GM18508 (cell line): ENCODE measurements around the gene AGTPBP1.
"Not testable (repeated sequence)": the region's sequence is repeated elsewhere in the genome, so short reads cannot be mapped to it uniquely, and the experiment has no call there.

Source experiments
- ATAC-seq: cut with Tn5 transposase; IDR thresholded peaks from one replicate; pipeline ENCODE4 v1.9.1; 2021; ENCODE audit warnings: moderate number of reproducible peaks; ENCODE audit not compliant: insufficient read depth, unreplicated experiment

Gene AGTPBP1

GRCh38 chr9:85741875-85742596 lies at the start of gene AGTPBP1:
Gene AGTPBP1 (minus strand): TSS chr9:85741954. CDS start chr9:85712533, 29,421 bp downstream.
- ATAC-seq: peak; percentile 51

GRCh38 chr9:85786116-85786515 lies 44.4 kb upstream of the AGTPBP1 start:
- ATAC-seq: not testable (repeated sequence)

- ATAC-seq: not testable (repeated sequence)
Measured at GRCh38 chr9:85773844-85774243, 32.1 kb upstream of the AGTPBP1 start.

- not testable (repeated sequence) for ATAC-seq
Measured at GRCh38 chr9:85761802-85762201, 20.0 kb upstream of the AGTPBP1 start.

- ATAC-seq: not testable (repeated sequence)
Measured at GRCh38 chr9:85757716-85758115, 16.0 kb upstream of the AGTPBP1 start.

- ATAC-seq: not testable (repeated sequence)
Measured at GRCh38 chr9:85756216-85756615, 14.5 kb upstream of the AGTPBP1 start.

GRCh38 chr9:85746309-85746708 lies 4.6 kb upstream of the AGTPBP1 start:
- no peak for ATAC-seq

- ATAC-seq: no peak
Measured at GRCh38 chr9:85745203-85745602, 3.4 kb upstream of the AGTPBP1 start.

- no peak for ATAC-seq
Measured at GRCh38 chr9:85744480-85744879, 2.7 kb upstream of the AGTPBP1 start.

- no peak for ATAC-seq
Measured at GRCh38 chr9:85743275-85744128, 1.7 kb upstream of the AGTPBP1 start.

- no peak for ATAC-seq
Measured at GRCh38 chr9:85742597-85742936, 813 bp upstream of the AGTPBP1 start.

- peak; percentile 39 for ATAC-seq
Measured at GRCh38 chr9:85741095-85741874, 469 bp downstream of the AGTPBP1 start.

GRCh38 chr9:85740787-85741094 lies 1.0 kb downstream of the AGTPBP1 start:
- no peak for ATAC-seq

GRCh38 chr9:85738509-85738908 lies 3.2 kb downstream of the AGTPBP1 start:
- ATAC-seq: no peak

GRCh38 chr9:85737671-85738070 lies 4.1 kb downstream of the AGTPBP1 start:
- no peak for ATAC-seq

GRCh38 chr9:85730916-85731630 lies 10.7 kb downstream of the AGTPBP1 start:
- ATAC-seq: no peak

GRCh38 chr9:85729882-85730281 lies 11.9 kb downstream of the AGTPBP1 start:
- no peak for ATAC-seq

GRCh38 chr9:85727500-85727899 lies 14.3 kb downstream of the AGTPBP1 start:
- no peak for ATAC-seq

- ATAC-seq: no peak
Measured at GRCh38 chr9:85726737-85727136, 15.0 kb downstream of the AGTPBP1 start.

- ATAC-seq: no peak
Measured at GRCh38 chr9:85723215-85723614, 18.5 kb downstream of the AGTPBP1 start.
